ENCODE results near the gene TRAF7. TPM values are rescaled to one million over a fixed set of nuclear protein-coding genes. Genes with fewer than 3 reads are reported as not detected.

The TRAF7 gene
- total and polyA plus RNA-seq, 2 of the 13 experiments (the other 11 are each of a cell fraction or from before 2014, with no cell fraction given): 47.9 to 65.6 TPM

DNA sequence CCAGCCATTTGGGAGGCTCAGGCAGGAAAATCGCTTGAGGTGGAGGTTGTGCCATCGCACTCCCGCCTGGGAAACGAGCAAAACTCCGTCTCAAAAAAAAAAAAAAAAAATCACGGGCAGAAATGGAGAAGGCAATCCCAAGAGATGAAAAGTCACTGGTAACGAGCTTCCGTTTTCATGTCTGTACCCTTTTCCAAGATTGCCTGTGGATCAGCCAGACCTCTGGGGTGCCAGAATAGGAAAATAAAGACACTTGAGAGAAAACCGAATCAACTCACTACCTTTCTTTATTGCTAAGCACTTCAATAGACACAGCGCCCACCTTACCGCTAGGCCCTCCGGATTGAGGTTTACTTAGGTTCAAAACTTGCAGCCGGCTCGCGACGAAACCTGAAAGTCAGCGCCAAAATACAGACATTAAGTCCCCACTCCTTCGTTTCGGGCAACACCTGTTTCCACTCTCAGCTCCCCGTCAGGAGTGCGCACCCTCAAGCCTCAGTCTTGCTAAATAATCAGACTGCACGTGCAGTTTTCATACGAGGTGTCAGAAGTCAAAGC lies 970 bp upstream of the TRAF7 start (continued):
- TF ChIP-seq, protein P1, sequence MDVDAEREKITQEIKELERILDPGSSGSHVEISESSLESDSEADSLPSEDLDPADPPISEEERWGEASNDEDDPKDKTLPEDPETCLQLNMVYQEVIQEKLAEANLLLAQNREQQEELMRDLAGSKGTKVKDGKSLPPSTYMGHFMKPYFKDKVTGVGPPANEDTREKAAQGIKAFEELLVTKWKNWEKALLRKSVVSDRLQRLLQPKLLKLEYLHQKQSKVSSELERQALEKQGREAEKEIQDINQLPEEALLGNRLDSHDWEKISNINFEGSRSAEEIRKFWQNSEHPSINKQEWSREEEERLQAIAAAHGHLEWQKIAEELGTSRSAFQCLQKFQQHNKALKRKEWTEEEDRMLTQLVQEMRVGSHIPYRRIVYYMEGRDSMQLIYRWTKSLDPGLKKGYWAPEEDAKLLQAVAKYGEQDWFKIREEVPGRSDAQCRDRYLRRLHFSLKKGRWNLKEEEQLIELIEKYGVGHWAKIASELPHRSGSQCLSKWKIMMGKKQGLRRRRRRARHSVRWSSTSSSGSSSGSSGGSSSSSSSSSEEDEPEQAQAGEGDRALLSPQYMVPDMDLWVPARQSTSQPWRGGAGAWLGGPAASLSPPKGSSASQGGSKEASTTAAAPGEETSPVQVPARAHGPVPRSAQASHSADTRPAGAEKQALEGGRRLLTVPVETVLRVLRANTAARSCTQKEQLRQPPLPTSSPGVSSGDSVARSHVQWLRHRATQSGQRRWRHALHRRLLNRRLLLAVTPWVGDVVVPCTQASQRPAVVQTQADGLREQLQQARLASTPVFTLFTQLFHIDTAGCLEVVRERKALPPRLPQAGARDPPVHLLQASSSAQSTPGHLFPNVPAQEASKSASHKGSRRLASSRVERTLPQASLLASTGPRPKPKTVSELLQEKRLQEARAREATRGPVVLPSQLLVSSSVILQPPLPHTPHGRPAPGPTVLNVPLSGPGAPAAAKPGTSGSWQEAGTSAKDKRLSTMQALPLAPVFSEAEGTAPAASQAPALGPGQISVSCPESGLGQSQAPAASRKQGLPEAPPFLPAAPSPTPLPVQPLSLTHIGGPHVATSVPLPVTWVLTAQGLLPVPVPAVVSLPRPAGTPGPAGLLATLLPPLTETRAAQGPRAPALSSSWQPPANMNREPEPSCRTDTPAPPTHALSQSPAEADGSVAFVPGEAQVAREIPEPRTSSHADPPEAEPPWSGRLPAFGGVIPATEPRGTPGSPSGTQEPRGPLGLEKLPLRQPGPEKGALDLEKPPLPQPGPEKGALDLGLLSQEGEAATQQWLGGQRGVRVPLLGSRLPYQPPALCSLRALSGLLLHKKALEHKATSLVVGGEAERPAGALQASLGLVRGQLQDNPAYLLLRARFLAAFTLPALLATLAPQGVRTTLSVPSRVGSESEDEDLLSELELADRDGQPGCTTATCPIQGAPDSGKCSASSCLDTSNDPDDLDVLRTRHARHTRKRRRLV (CRISPR knock-in tag; IDR thresholded peaks at IDR 0.05): 0 out of 2 replicates have a peak, but pooled peaks have one; percentile 1
- TF ChIP-seq SSRP1 (CRISPR knock-in tag; IDR thresholded peaks at IDR 0.05) (0 out of 2 replicates have a peak, but pooled peaks have one; percentile 54), NFE2L2 (IDR thresholded peaks at IDR 0.05; ENCODE audit: low read length) (no peak), NFATC3 (CRISPR knock-in tag; IDR thresholded peaks at IDR 0.05) (0 out of 2 replicates have a peak, but pooled peaks have one; percentile 24), ZC3H4 (CRISPR knock-in tag; IDR thresholded peaks at IDR 0.05; ENCODE audit: borderline replicate concordance) (peak; percentile 97)

DNA sequence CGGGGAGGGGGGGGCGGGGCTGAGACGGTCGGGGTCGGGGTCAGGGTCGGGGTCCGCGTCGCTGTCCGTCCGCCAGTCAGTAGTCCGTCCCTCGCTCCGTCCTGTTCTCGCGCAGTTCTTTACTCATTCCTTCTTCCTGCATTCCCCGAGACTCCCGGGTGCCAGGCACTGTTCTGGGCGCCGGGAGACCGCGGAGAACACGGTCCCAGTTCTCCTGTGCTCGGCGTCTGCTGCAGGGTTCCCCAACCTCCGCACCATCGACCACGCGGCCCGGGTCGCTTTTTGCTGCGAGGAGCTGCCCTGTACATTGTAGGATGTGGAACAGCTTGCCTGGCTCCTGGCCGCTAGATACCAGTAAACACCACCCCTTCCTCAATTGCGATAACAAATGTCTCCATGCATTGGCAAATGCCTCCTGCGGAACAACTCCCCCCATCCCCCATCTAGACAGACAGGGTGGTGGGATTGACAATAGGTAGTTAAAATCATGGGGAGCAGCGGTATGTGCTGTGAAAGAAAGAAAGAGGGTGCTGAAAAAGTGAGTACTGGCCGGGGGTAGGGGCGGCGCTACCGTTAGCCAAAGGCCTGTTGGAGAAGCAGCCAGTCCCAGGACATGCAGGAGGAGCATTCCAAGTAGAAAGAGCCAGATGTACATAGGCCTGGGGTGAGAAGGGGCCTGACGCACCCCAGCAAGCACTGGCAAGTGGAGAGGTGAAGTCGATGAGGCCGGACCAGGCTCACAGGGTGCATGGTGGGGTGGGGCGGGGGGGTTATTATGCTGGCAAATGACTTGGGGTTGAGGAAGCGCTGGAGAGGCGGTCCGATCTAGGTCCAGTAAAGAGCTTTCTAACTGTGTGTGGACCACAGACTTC lies 631 bp downstream of the TRAF7 start:
- TSS peak; percentile 78 for BruUV-seq (replicated peaks)
- no peak for FAIRE-seq
- Histone ChIP-seq H3K79me2 (ENCODE audit: insufficient read depth, low read length) (peaks cover 63% of the 10 kb centered on the region), H3K9me3 (ENCODE audit: low read length) (no peaks in the 10 kb centered on the region), H3K4me3 (replicated peaks in 1 of 3; ENCODE audit: insufficient read depth in 1 of 3, low read depth in 2 of 3, low read length in 3 of 3) (peak overlapping the region; percentile 91 to 98 (median 95)), H4K20me1 (ENCODE audit: insufficient read depth, low read length) (peaks cover 63% of the 10 kb centered on the region), H3K4me2 (ENCODE audit: low read depth, low read length) (peak overlapping the region; percentile 95), H3K36me3 (replicated peaks in 1 of 2; ENCODE audit: control insufficient read depth in 1 of 2, insufficient read depth in 2 of 2, low read length in 2 of 2) (peaks cover 0 to 11% of the 10 kb centered on the region in 2 experiments; a peak in 4 of 5 replicates), H3K9ac (ENCODE audit: insufficient read depth, low read depth, low read length) (peak overlapping the region; percentile 84), H3K27ac (ENCODE audit: extremely low read length, insufficient read depth, low read length) (peak overlapping the region; percentile 84), H2AFZ (ENCODE audit: low read length) (no peak overlapping the region), H3K27me3 (ENCODE audit: control insufficient read depth in 1 of 2, insufficient read depth in 2 of 2, low read length in 2 of 2) (no peaks in the 10 kb centered on the region; a peak in 1 of 5 replicates), H3K4me1 (ENCODE audit: insufficient read depth, low read length) (peaks cover 74% of the 10 kb centered on the region)
- intact Hi-C loops (cut with micrococcal nuclease; ENCODE audit: unreplicated experiment) (loop anchor here (1.0 kb wide), 1 partner anchor 319 kb away; the partner anchor contains the start of gene TBC1D24), in situ Hi-C loops (cut with HindIII; ENCODE audit: extremely low pct_ligation_motif_present, low pct_unique_long_range_greater_than_20kb) (no loop called here)
- ATAC-seq: no peak
- 2% methylated on average over 27 of the region's 47 CpGs for WGBS (ENCODE audit: low lambda C conversion rate)
- DNase-seq (ENCODE audit: low spot score): peak; percentile 39
- CTCF ChIA-PET (ENCODE audit: low intra/inter-chr PET ratio, low total read pairs): no interaction called here
- POLR2A ChIA-PET: interaction anchor here (0.6 to 6.6 kb wide), 67 partner anchors 6 to 865 kb away, joined by 3 to 79 read pairs (median 6); partner anchors contain the start of genes BRICD5, ECI1, GFER and JPT2
- TF ChIP-seq U2AF1 (optimal IDR thresholded peaks at IDR 0.05; ENCODE audit: low read depth, low read length) (peak; percentile 36), KLF11 (CRISPR knock-in tag; IDR thresholded peaks at IDR 0.05) (0 out of 2 replicates have a peak, but pooled peaks have one; percentile 15), PHF8 (CRISPR knock-in tag; IDR thresholded peaks at IDR 0.05) (peak; percentile 31), KDM5A (IDR thresholded peaks at IDR 0.05; ENCODE audit: borderline replicate concordance, low read length) (peak; percentile 34; the same call in 1 of the 2 replicates), NFKB2 (CRISPR knock-in tag; IDR thresholded peaks at IDR 0.05; ENCODE audit: borderline replicate concordance) (0 out of 2 replicates have a peak, but pooled peaks have one; percentile 15), TSC22D2 (CRISPR knock-in tag; IDR thresholded peaks at IDR 0.05; ENCODE audit: borderline replicate concordance) (no peak), ZSCAN21 (CRISPR knock-in tag; IDR thresholded peaks at IDR 0.05; ENCODE audit: borderline replicate concordance) (no peak), ETV6 (CRISPR knock-in tag; conservative IDR thresholded peaks at IDR 0.05) (no peak)
- TF ChIP-seq, protein P2, sequence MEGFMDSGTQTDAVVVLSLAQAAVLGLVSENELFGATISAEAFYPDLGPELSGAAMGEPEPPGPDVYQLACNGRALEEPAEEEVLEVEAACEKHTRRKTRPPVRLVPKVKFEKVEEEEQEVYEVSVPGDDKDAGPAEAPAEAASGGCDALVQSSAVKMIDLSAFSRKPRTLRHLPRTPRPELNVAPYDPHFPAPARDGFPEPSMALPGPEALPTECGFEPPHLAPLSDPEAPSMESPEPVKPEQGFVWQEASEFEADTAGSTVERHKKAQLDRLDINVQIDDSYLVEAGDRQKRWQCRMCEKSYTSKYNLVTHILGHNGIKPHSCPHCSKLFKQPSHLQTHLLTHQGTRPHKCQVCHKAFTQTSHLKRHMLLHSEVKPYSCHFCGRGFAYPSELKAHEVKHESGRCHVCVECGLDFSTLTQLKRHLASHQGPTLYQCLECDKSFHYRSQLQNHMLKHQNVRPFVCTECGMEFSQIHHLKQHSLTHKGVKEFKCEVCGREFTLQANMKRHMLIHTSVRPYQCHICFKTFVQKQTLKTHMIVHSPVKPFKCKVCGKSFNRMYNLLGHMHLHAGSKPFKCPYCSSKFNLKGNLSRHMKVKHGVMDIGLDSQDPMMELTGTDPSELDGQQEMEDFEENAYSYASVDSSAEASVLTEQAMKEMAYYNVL (CRISPR knock-in tag; IDR thresholded peaks at IDR 0.05; ENCODE audit: borderline replicate concordance): 0 out of 2 replicates have a peak, but pooled peaks have one; percentile 58
